ENCODE results near the gene ZNF541. TPM values are rescaled to one million over a fixed set of nuclear protein-coding genes. Genes with fewer than 3 reads are reported as not detected.

ZNF541 gene
- total and polyA plus RNA-seq, 11 donors = 0.15 to 3.8 (median 1.1) TPM

DNA sequence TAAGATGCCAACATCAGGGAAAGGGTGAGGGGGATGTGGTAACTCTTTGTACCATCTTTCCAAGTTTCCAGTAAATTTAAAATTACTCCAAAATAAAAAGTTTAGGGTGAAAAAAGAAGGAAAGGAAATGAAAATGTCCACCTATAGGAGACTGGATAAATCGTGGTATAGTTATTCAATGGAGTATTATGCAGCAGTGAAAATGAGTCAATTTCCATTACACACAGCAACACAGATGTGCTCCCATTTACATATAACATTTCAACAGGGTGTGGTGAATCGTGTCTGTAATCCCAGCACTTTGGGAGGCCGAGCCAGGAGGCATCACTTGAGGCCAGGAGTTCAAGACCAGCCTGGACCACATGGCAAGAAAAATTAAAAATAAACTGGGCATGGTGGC is 7.4 kb upstream of the ZNF541 start:
- DNase-seq (no peak), ATAC-seq (no peak)
- no peaks in the 10 kb centered on the region for H3K9me3 ChIP-seq
- H3K4me1 ChIP-seq = no peaks in the 10 kb centered on the region
- no peaks in the 10 kb centered on the region for H3K36me3 ChIP-seq
- intact Hi-C loops (cut with DNase I) = no loop called here
- no peak overlapping the region for H3K27ac ChIP-seq
- no peak overlapping the region for H3K4me3 ChIP-seq
- WGBS, 4 donors = 82 to 89% (median 85%) methylated on average over 3 of the region's 3 CpGs
- H3K27me3 ChIP-seq = no peaks in the 10 kb centered on the region
- TF ChIP-seq, protein P1, sequence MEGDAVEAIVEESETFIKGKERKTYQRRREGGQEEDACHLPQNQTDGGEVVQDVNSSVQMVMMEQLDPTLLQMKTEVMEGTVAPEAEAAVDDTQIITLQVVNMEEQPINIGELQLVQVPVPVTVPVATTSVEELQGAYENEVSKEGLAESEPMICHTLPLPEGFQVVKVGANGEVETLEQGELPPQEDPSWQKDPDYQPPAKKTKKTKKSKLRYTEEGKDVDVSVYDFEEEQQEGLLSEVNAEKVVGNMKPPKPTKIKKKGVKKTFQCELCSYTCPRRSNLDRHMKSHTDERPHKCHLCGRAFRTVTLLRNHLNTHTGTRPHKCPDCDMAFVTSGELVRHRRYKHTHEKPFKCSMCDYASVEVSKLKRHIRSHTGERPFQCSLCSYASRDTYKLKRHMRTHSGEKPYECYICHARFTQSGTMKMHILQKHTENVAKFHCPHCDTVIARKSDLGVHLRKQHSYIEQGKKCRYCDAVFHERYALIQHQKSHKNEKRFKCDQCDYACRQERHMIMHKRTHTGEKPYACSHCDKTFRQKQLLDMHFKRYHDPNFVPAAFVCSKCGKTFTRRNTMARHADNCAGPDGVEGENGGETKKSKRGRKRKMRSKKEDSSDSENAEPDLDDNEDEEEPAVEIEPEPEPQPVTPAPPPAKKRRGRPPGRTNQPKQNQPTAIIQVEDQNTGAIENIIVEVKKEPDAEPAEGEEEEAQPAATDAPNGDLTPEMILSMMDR (IDR thresholded peaks at IDR 0.05) = no peak
- TF ChIP-seq POLR2A (IDR thresholded peaks at IDR 0.05) = no peak

DNA sequence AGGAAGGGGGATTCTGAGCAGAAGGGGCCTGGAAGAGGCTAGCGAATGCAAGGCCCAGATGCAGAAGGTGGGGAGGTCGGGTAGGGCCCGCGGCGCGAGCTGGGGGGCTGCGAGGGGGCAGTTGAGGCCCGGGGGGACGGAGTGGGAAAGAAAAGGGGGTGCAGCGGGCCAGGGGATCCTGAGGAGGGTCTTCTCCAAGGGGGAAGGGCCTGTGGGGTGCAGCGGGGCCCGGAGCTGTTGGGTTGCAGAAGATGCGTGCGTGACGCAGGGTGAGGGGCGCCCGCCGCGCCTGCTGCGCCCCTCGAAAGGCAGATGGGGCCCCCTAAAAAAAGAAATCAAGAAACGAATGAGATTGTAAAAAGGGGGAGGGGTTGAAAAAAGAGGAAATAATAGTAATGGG is 313 bp downstream of the ZNF541 start:
- Histone ChIP-seq H3K27me3 (peaks cover 0 to 12% (median 0%) of the 10 kb centered on the region in 9 donors), H3K36me3 (no peaks in the 10 kb centered on the region), H3K27ac (no peak overlapping the region), H3K4me3 (peak overlapping the region in 6 of 12 donors; percentile 27 to 60 (median 49)), H3K9me3 (no peaks in the 10 kb centered on the region), H3K4me1 (peaks cover 0 to 10% (median 2%) of the 10 kb centered on the region in 12 donors)
- intact Hi-C loops (cut with DNase I) = no loop called here
- no peak for ATAC-seq
- no peak for DNase-seq
- TF ChIP-seq, protein P1 (IDR thresholded peaks at IDR 0.05) = no peak
- TF ChIP-seq POLR2A (IDR thresholded peaks at IDR 0.05) = no peak
- 61 to 77% (median 69%) methylated on average over 22 of the region's 22 CpGs for WGBS, 4 donors

DNA sequence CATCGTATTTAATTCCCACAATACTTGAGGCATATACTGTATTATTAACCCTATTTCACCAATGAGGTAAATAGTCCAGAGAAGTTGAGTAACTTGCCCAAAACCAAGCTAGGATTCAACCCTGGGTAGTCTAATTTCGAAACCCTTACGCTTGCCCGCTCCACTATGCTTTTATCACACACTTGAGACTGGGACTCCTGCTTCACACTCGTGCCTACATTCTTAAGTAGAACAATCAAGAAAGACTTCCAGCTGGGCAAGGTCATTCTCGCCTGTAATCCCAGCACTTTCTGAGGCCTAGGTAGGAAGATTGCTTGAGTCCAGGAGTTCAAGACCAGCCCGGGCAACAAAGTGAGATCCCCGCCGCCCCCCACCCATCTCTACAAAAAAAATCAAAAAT is 3.6 kb downstream of the ZNF541 start:
- ATAC-seq (no peak), DNase-seq (no peak)
- 81 to 87% (median 84%) methylated on average over 9 of the region's 9 CpGs for WGBS, 4 donors
- H3K9me3 ChIP-seq = no peaks in the 10 kb centered on the region
- no peak overlapping the region for H3K27ac ChIP-seq
- H3K36me3 ChIP-seq = no peaks in the 10 kb centered on the region
- H3K4me3 ChIP-seq = no peak overlapping the region
- H3K4me1 ChIP-seq = peaks cover 0 to 10% (median 2%) of the 10 kb centered on the region in 12 donors
- TF ChIP-seq, protein P1 (IDR thresholded peaks at IDR 0.05) = no peak
- no peak for TF ChIP-seq POLR2A (IDR thresholded peaks at IDR 0.05)
- intact Hi-C loops (cut with DNase I) = no loop called here
- H3K27me3 ChIP-seq = peaks cover 0 to 12% (median 0%) of the 10 kb centered on the region in 9 donors

DNA sequence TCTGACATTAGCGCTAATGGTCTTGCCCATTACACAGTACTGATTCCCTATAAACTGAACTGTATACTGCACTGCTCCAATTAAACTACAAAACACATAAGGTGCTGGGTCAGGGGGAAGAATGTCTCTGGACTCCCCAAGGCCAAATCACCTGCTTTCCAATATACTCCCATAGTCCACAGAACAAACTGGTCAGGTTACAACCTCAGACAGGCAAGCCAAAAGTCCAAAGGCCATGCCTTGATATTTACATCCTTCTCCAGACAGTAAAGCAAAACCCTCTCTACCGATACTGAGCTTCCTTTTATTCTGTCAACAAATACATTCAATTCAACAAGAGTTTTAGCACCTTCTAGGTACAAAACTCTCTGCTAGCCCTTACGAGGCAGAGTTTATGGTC is 8.9 kb downstream of the ZNF541 start:
- no peaks in the 10 kb centered on the region for H3K4me1 ChIP-seq
- DNase-seq = no peak
- no peaks in the 10 kb centered on the region for H3K9me3 ChIP-seq
- 80 to 90% (median 84%) methylated on average over 3 of the region's 3 CpGs for WGBS, 4 donors
- no peaks in the 10 kb centered on the region for H3K27me3 ChIP-seq
- TF ChIP-seq POLR2A (IDR thresholded peaks at IDR 0.05) = no peak
- intact Hi-C loops (cut with DNase I) = no loop called here
- no peak overlapping the region for H3K27ac ChIP-seq
- ATAC-seq = no peak
- no peak overlapping the region for H3K4me3 ChIP-seq
- H3K36me3 ChIP-seq = no peaks in the 10 kb centered on the region

DNA sequence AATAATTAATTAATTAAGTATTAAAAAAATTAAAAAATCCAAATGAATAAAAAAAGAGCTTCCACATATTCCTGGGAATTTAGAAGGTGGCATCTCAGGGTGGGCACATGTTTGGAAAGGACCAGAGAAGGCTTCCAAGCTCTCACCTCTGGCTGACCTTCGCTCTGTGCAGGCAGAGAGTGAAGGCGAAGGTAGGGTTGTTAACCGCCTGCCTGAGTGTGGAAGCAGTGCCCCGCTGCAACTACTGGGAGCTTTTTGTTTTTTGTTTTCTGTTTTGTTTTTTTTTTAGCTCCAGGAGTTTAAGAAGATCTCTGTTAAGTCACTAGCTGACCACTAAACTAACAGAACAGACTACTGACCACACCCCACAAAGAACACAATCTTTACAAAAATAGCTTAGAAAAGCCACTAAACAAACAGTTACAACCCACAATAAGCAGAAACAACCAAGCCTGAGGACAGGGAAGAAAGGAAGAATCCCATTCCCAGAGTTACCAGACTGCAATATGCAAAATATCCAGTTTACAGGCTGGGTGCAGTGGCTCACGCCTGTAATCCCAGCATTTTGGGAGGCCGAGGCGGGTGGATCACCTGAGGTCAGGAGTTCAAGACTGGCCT is 11.4 kb downstream of the ZNF541 start:
- Histone ChIP-seq H3K36me3 (no peaks in the 10 kb centered on the region), H3K27me3 (no peaks in the 10 kb centered on the region), H3K4me3 (no peak overlapping the region), H3K9me3 (no peaks in the 10 kb centered on the region), H3K4me1 (no peaks in the 10 kb centered on the region), H3K27ac (no peak overlapping the region)
- intact Hi-C loops (cut with DNase I) = no loop called here
- DNase-seq (no peak), ATAC-seq (no peak)
- WGBS, 4 donors = 89 to 93% (median 92%) methylated on average over 7 of the region's 7 CpGs
- no peak for TF ChIP-seq POLR2A (IDR thresholded peaks at IDR 0.05)
- TF ChIP-seq, protein P1 (IDR thresholded peaks at IDR 0.05) = no peak
